MM.1S (cell line): Measurements from ENCODE around the gene MAP3K20.
"Not testable (repeated sequence)": the region's sequence is repeated elsewhere in the genome, so short reads cannot be mapped to it uniquely, and the experiment has no call there.

Experiments
- DNase-seq: peaks from one replicate; pipeline ENCODE4 v3.0.0-alpha.2; 2015
- H2AFZ ChIP-seq: fragments of 300-600 bp; sonication (generic); 2 replicates; pipeline ENCODE4 v1.6.0; 2016; ENCODE audit warnings: antibody characterized with exemption, low read length
- H3F3A ChIP-seq: fragments of 300-600 bp; sonication (generic); 2 replicates; pipeline ENCODE4 v1.6.1; 2016; ENCODE audit warnings: mild to moderate bottlenecking, antibody characterized with exemption, low read length, moderate library complexity, mixed read lengths; ENCODE audit not compliant: insufficient read depth
- H3K27ac ChIP-seq: fragments of 300-600 bp; sonication (generic); 2 replicates; pipeline ENCODE4 v1.5.1; 2016; ENCODE audit warnings: mild to moderate bottlenecking, low read length
- H3K27me3 ChIP-seq: fragments of 300-600 bp; sonication (generic); replicated peaks from 2 replicates; pipeline ENCODE4 v1.6.0; 2016; ENCODE audit warnings: low read length; ENCODE audit not compliant: insufficient read depth
- H3K36me3 ChIP-seq: fragments of 300-600 bp; sonication (generic); replicated peaks from 2 replicates; pipeline ENCODE4 v1.6.1; 2016; ENCODE audit warnings: mild to moderate bottlenecking, low read length, mixed read lengths; ENCODE audit not compliant: insufficient read depth
- H3K4me1 ChIP-seq: fragments of 300-600 bp; sonication (generic); 2 replicates; pipeline ENCODE4 v1.6.1; 2016; ENCODE audit warnings: low read length, mixed read lengths
- H3K4me2 ChIP-seq: fragments of 300-600 bp; sonication (generic); 2 replicates; pipeline ENCODE4 v1.6.0; 2016; ENCODE audit warnings: low read depth, low read length
- H3K4me3 ChIP-seq: fragments of 300-600 bp; sonication (generic); 2 replicates; pipeline ENCODE4 v1.5.1; 2016; ENCODE audit warnings: low read length, mixed read lengths
- H3K79me2 ChIP-seq: fragments of 300-600 bp; sonication (generic); 2 replicates; pipeline ENCODE4 v1.6.1; 2016; ENCODE audit warnings: mixed run types, low read length, mixed read lengths
- H3K9ac ChIP-seq: fragments of 300-600 bp; sonication (generic); 2 replicates; pipeline ENCODE4 v1.6.1; 2016; ENCODE audit warnings: low read length, mixed read lengths
- H3K9me2 ChIP-seq: fragments of 300-600 bp; sonication (generic); replicated peaks from 2 replicates; pipeline ENCODE4 v1.6.1; 2016; ENCODE audit warnings: mild to moderate bottlenecking, low read length, mixed read lengths; ENCODE audit not compliant: insufficient read depth
- H3K9me3 ChIP-seq: fragments of 300-600 bp; sonication (generic); replicated peaks from 2 replicates; pipeline ENCODE4 v1.6.1; 2016; ENCODE audit warnings: mild to moderate bottlenecking, low read length, mixed read lengths; ENCODE audit not compliant: insufficient read depth
- H4K20me1 ChIP-seq: fragments of 300-600 bp; sonication (generic); 2 replicates; pipeline ENCODE4 v1.6.1; 2016; ENCODE audit warnings: mild to moderate bottlenecking, low read length, moderate library complexity, mixed read lengths; ENCODE audit not compliant: insufficient read depth
- CTCF ChIP-seq: fragments of 300-600 bp; sonication (generic); IDR thresholded peaks from 2 replicates; pipeline ENCODE4 v1.5.1; 2016; ENCODE audit warnings: antibody characterized with exemption, low read length, mixed read lengths
- EZH2 ChIP-seq: fragments of 300-600 bp; sonication (generic); optimal IDR thresholded peaks from 2 replicates; pipeline ENCODE3; 2017; ENCODE audit warnings: low read depth, mild to moderate bottlenecking, antibody characterized with exemption, low read length, mixed read lengths
- EZH2phosphoT487 ChIP-seq: fragments of 300-600 bp; sonication (generic); IDR thresholded peaks from 2 replicates; pipeline ENCODE4 v1.6.1; 2018; ENCODE audit warnings: antibody characterized with exemption, low read length

Gene MAP3K20

GRCh38 chr2:173252581-173252980 is 176.9 kb downstream of the MAP3K20 start:
- Histone ChIP-seq H3K4me1 (no peaks in the 10 kb centered on the region), H3K4me3 (no peak overlapping the region), H3K9me3 (no peaks in the 10 kb centered on the region), H3K36me3 (no peaks in the 10 kb centered on the region), H3K9me2 (no peaks in the 10 kb centered on the region), H3K79me2 (no peaks in the 10 kb centered on the region), H2AFZ (no peak overlapping the region), H4K20me1 (no peaks in the 10 kb centered on the region), H3K9ac (no peak overlapping the region), H3K27ac (no peak overlapping the region), H3F3A (no peaks in the 10 kb centered on the region), H3K27me3 (no peaks in the 10 kb centered on the region), H3K4me2 (no peak overlapping the region)
- no peak for DNase-seq
- TF ChIP-seq CTCF = no peak
- no peak for TF ChIP-seq EZH2
- no peak for TF ChIP-seq EZH2phosphoT487

- no peak overlapping the region for H3K4me2 ChIP-seq
- DNase-seq = no peak
- no peaks in the 10 kb centered on the region for H3F3A ChIP-seq
- H3K9me3 ChIP-seq = no peaks in the 10 kb centered on the region
- H3K9ac ChIP-seq = no peak overlapping the region
- no peaks in the 10 kb centered on the region for H3K79me2 ChIP-seq
- no peaks in the 10 kb centered on the region for H3K9me2 ChIP-seq
- no peak overlapping the region for H3K4me3 ChIP-seq
- TF ChIP-seq EZH2phosphoT487 = no peak
- TF ChIP-seq CTCF = no peak
- no peak for TF ChIP-seq EZH2
- no peaks in the 10 kb centered on the region for H3K4me1 ChIP-seq
- no peaks in the 10 kb centered on the region for H4K20me1 ChIP-seq
- H2AFZ ChIP-seq = no peak overlapping the region
- no peaks in the 10 kb centered on the region for H3K36me3 ChIP-seq
- H3K27me3 ChIP-seq = no peaks in the 10 kb centered on the region
- no peak overlapping the region for H3K27ac ChIP-seq
Measured at GRCh38 chr2:173254659-173255058, 179.0 kb downstream of the MAP3K20 start.

- TF ChIP-seq CTCF (no peak), EZH2phosphoT487 (no peak), EZH2 (no peak)
- H3K27ac ChIP-seq = no peak overlapping the region
- H3K9me3 ChIP-seq = no peaks in the 10 kb centered on the region
- no peaks in the 10 kb centered on the region for H3K27me3 ChIP-seq
- H3K4me2 ChIP-seq = no peak overlapping the region
- no peaks in the 10 kb centered on the region for H3K79me2 ChIP-seq
- no peaks in the 10 kb centered on the region for H4K20me1 ChIP-seq
- H2AFZ ChIP-seq = no peak overlapping the region
- H3K9me2 ChIP-seq = no peaks in the 10 kb centered on the region
- no peaks in the 10 kb centered on the region for H3K36me3 ChIP-seq
- H3K4me1 ChIP-seq = no peaks in the 10 kb centered on the region
- no peak overlapping the region for H3K9ac ChIP-seq
- no peaks in the 10 kb centered on the region for H3F3A ChIP-seq
- no peak overlapping the region for H3K4me3 ChIP-seq
- no peak for DNase-seq
Measured at GRCh38 chr2:173258701-173259100, 183.1 kb downstream of the MAP3K20 start.

- H3F3A ChIP-seq, H3K4me1 ChIP-seq, H3K36me3 ChIP-seq, DNase-seq, H3K27me3 ChIP-seq, H3K4me2 ChIP-seq, H3K27ac ChIP-seq, H3K4me3 ChIP-seq, H4K20me1 ChIP-seq, H3K9ac ChIP-seq, H2AFZ ChIP-seq, H3K9me2 ChIP-seq, H3K9me3 ChIP-seq, H3K79me2 ChIP-seq: not testable (repeated sequence)
Measured at GRCh38 chr2:173262356-173262755, 186.7 kb downstream of the MAP3K20 start.
